ENCODE measurements around the gene FBXW12. TPM values are rescaled to one million over a fixed set of nuclear protein-coding genes. Genes with fewer than 3 reads are reported as not detected.

The FBXW12 gene
- total and polyA plus RNA-seq, 9 donors = 0.22 to 0.46 (median 0.33) TPM; not detected in 4

DNA sequence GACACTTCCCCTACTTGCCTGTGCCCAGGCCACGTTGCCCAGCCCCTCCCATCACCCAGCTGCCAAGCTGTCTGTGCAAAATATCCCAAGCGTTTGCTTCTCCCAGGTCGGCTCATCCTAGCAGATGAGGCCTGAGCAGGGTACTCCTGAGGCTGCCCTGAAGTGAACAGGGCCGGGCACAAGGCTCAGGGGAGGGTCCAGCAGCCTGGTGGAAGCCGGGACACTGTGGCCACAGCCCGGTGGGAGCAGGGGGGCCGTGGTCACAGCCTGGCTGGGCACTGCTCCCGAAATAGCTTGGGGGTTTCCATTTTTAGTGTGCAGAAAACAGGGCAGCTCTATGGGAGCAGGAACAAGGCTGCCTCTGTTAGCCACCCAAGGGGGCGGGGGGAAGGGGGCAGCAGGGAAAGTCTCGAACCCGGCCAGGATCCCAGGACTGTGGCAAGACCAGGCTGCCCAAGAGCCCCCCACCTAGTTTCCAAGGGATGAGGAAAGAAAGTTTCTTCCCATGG lies 54.4 kb downstream of the FBXW12 start:
- Histone ChIP-seq H3K4me1 (ENCODE audit: insufficient read depth) (peaks cover 46% of the 10 kb centered on the region), H3K4me3 (no peak overlapping the region), H3K9me3 (no peaks in the 10 kb centered on the region), H3K27me3 (no peaks in the 10 kb centered on the region), H3K36me3 (no peaks in the 10 kb centered on the region), H3K27ac (peak overlapping the region; percentile 93 to 96)
- WGBS, 3 donors = 45 to 68% (median 46%) methylated on average over 11 of the region's 11 CpGs
- TF ChIP-seq, protein P1, sequence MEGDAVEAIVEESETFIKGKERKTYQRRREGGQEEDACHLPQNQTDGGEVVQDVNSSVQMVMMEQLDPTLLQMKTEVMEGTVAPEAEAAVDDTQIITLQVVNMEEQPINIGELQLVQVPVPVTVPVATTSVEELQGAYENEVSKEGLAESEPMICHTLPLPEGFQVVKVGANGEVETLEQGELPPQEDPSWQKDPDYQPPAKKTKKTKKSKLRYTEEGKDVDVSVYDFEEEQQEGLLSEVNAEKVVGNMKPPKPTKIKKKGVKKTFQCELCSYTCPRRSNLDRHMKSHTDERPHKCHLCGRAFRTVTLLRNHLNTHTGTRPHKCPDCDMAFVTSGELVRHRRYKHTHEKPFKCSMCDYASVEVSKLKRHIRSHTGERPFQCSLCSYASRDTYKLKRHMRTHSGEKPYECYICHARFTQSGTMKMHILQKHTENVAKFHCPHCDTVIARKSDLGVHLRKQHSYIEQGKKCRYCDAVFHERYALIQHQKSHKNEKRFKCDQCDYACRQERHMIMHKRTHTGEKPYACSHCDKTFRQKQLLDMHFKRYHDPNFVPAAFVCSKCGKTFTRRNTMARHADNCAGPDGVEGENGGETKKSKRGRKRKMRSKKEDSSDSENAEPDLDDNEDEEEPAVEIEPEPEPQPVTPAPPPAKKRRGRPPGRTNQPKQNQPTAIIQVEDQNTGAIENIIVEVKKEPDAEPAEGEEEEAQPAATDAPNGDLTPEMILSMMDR (IDR thresholded peaks at IDR 0.05) = no peak
- no peak for TF ChIP-seq POLR2A (IDR thresholded peaks at IDR 0.05)
- no peak for TF ChIP-seq EP300 (IDR thresholded peaks at IDR 0.05)
- no peak for DNase-seq
- intact Hi-C loops (cut with DNase I) = no loop called here

GRCh38 chr3:48426944-48427629 lies 55.1 kb downstream of the FBXW12 start:
- peak overlapping the region; percentile 93 to 96 for H3K27ac ChIP-seq
- H3K36me3 ChIP-seq = no peaks in the 10 kb centered on the region
- intact Hi-C loops (cut with DNase I) = no loop called here
- peak overlapping the region; percentile 6 for H3K4me3 ChIP-seq
- WGBS, 3 donors = 20 to 31% (median 30%) methylated on average over 8 of the region's 8 CpGs
- TF ChIP-seq EP300 (IDR thresholded peaks at IDR 0.05) = no peak
- no peaks in the 10 kb centered on the region for H3K27me3 ChIP-seq
- peaks cover 46% of the 10 kb centered on the region for H3K4me1 ChIP-seq (ENCODE audit: insufficient read depth)
- no peaks in the 10 kb centered on the region for H3K9me3 ChIP-seq
- no peak for DNase-seq

DNA sequence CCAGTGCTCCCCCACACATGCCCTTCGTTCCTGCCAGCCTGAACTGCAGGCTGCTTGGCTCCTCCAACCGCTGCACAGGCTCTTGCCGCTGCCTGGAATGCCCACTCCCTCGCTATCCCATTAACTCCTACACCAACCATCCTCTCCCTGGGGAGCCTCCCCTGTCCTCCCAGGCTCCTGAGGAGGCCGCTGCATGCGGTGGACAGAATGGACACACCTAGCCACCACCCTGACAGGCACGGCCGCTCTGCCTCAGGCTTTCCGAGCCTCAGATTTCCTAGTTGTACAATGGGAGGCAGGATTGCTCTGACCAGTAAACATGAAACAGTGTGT lies 55.6 kb downstream of the FBXW12 start:
- H3K9me3 ChIP-seq = no peaks in the 10 kb centered on the region
- no peak for DNase-seq
- intact Hi-C loops (cut with DNase I) = no loop called here
- H3K27ac ChIP-seq = peak overlapping the region; percentile 93 to 96
- TF ChIP-seq, protein P1 (IDR thresholded peaks at IDR 0.05) = no peak
- TF ChIP-seq POLR2A (IDR thresholded peaks at IDR 0.05) (no peak), EP300 (IDR thresholded peaks at IDR 0.05) (no peak)
- H3K4me1 ChIP-seq (ENCODE audit: insufficient read depth) = peaks cover 46% of the 10 kb centered on the region
- no peaks in the 10 kb centered on the region for H3K27me3 ChIP-seq
- WGBS, 3 donors = 39 to 56% (median 48%) methylated on average over 9 of the region's 9 CpGs
- no peaks in the 10 kb centered on the region for H3K36me3 ChIP-seq
- H3K4me3 ChIP-seq = peak overlapping the region; percentile 3

DNA sequence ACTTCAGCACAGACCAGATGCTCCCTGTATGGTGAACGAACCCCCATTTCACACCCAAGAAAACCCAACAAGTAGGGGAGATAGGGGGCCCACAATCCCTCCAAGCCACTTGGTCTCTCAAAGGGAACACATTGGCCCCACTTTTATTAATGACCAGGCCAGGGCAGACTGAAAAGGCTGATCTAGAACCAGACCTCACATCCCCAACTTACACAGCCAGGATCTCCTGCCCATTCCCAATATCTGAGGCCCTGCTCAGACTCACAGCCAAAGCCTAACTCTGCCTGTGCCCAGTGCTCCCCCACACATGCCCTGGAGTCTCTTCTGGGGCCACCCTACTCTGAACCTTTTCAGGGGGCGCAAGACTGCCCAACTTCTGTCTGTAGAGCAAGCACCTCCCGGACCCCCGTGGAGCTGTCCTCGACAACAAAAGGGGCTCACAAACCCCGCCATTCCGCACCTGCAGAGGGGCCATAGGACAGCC lies 56.1 kb downstream of the FBXW12 start:
- Histone ChIP-seq H3K36me3 (no peaks in the 10 kb centered on the region), H3K9me3 (no peaks in the 10 kb centered on the region), H3K27ac (peak overlapping the region; percentile 93 to 96), H3K27me3 (no peaks in the 10 kb centered on the region), H3K4me1 (ENCODE audit: insufficient read depth) (peaks cover 46% of the 10 kb centered on the region), H3K4me3 (peak overlapping the region; percentile 74)
- TF ChIP-seq POLR2A (IDR thresholded peaks at IDR 0.05) (no peak), EP300 (IDR thresholded peaks at IDR 0.05) (no peak)
- TF ChIP-seq, protein P1 (IDR thresholded peaks at IDR 0.05) = no peak
- intact Hi-C loops (cut with DNase I) = no loop called here
- WGBS, 3 donors = 58 to 67% (median 66%) methylated on average over 7 of the region's 7 CpGs
- peak in 1 of 5 donors; percentile 38 for DNase-seq

Data from ovary (tissue), 9 donors.